Measurements from ENCODE around the gene TREML4.

GRCh38 chr6:41232667-41233066 is 4.5 kb downstream of the TREML4 start:
- no peak for TF ChIP-seq POLR2A (IDR thresholded peaks at IDR 0.05)
- TF ChIP-seq, protein P1, sequence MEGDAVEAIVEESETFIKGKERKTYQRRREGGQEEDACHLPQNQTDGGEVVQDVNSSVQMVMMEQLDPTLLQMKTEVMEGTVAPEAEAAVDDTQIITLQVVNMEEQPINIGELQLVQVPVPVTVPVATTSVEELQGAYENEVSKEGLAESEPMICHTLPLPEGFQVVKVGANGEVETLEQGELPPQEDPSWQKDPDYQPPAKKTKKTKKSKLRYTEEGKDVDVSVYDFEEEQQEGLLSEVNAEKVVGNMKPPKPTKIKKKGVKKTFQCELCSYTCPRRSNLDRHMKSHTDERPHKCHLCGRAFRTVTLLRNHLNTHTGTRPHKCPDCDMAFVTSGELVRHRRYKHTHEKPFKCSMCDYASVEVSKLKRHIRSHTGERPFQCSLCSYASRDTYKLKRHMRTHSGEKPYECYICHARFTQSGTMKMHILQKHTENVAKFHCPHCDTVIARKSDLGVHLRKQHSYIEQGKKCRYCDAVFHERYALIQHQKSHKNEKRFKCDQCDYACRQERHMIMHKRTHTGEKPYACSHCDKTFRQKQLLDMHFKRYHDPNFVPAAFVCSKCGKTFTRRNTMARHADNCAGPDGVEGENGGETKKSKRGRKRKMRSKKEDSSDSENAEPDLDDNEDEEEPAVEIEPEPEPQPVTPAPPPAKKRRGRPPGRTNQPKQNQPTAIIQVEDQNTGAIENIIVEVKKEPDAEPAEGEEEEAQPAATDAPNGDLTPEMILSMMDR (IDR thresholded peaks at IDR 0.05): no peak
